LoVo (cell line): Measurements from ENCODE around the gene CSDE1.

Source experiments
- DNase-seq: peaks from one replicate; pipeline ENCODE4 v3.0.0-alpha.2; 2016; ENCODE audit warnings: low spot score

Gene CSDE1

GRCh38 chr1:114701931-114702330, 55.9 kb downstream of the CSDE1 start:
- DNase-seq, result no peak

DNA sequence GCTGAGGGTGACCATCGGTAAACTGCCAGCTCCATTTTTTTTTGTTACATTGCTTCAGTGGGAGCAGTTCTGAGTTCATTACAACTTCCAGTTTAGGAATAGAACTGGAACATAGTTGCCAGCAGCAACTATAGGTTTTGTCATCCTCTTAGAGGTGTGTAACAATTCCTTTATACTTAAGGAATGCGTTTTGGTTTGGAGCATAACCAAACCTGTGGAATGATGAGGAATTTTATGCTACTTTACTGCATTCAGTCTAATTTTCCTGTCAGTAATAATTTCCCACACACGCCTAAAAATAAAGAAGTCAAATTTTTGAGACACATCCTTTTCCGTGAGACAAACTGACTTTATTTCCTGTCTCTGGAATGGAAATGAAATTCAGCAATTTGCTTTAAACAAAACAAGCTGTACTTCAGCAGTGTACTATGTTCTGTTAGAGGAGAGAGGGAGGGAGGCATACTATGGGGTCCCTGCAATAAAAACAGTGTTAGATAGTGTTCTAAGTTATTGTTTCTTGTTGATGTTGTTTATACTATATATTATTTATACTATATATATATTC, 57.7 kb downstream of the CSDE1 start:
- DNase-seq, result no peak

GRCh38 chr1:114696810-114697209, 61.0 kb downstream of the CSDE1 start:
- DNase-seq, result no peak

DNA sequence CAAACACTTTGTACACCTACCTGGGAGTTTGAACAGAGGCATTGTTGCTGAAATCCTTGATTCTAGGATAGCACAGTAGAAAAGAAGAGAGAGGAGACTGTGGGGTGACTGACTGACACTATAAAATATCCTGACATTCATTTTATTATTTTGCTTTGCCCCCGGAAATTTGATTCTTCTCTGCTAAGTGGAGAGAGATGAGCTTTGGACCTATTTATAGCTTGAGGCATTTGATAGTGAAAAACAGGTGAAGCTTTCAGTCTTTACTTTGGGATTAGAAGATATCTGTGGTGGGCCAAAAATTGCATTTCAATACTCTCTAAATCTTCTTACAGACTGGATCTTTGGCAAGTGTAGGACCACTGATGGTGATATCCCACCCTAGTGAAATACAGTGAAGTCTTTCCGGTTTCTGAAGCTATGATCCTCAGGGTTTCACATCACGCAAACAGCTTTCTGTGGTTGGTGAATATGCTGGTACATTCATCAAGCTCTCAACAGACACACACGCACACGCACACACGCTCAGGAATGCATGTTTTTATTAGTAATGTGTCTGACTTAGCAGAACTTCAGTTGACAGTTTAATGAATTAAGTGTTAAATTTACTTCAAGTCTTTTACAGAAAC, 62.2 kb downstream of the CSDE1 start, which contains the start of gene AMPD1:
Gene AMPD1 (minus strand): TSS at position 117 of the 629 bp plus-strand sequence. CDS start 75 bp downstream, at position 42.
- no peak for DNase-seq

DNA sequence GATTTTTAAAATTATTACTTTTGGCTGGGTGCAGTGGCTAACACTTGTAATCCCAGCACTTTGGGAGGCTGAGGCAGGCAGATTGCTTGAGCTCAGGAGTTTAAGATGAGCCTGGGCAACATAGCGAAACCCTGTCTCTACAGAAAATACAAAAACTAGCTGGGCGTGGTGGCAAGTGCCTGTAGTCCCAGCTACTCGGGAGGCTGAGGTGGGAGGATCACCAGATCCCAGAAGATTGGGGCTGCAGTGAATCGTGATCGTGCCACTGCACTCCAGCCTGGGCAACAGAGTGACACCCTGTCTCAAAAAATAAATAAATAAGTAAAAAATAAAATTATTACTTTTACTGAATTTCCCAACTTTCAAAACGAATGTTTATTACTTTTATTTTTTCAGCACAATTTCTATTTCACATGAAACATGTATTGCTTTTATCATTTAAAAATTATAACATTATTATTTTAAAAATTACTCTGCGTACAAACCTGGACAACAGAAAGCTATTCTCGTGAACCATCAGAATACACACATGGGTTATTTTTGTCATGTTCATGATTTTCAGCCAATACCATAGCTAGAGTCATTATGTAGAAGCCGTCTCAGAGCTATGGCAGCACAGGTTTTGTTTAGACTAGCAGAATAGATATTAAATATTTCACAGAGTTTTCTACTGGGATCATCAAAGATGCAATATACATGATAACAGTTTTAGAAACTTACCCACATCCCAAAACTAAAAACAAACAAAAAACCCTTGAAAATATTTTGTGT, 63.1 kb downstream of the CSDE1 start:
- DNase-seq, result no peak

DNA sequence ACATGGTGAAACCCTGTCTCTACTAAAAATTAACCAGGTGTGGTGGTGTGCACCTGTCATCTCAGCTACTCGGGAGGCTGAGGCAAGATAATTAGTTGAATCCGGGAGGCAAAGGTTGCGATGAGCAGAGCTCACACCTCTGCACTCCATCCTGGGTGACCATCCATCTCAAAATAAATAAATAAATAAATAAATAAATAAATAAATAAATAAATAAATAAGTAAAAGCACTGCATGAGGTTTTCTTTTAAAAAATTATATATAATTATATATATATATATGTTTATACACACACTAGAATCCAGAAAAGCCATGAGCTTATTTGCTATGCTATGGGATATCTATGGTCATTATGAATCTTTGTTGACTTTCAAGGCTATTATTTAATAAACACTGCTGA, 64.8 kb downstream of the CSDE1 start:
- DNase-seq, result no peak

DNA sequence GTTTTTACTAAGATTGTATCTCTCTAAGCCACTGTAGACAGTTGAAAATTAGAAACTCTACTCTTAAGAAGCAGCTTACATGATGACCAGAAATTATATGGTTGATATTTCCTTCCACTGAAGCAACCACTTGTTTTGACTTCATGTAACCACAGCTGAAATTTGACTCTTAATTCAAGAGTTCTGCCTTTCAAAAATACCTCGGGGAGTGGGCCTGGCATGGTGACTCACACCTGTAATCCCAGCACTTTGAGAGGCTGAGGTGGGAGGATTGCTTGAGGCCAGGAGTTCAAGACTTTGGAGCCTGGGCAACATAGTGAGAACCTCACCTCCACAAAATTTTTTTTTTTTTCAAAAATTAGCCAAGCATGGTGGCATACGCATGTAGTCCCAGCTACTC, 66.7 kb downstream of the CSDE1 start:
- no peak for DNase-seq

DNA sequence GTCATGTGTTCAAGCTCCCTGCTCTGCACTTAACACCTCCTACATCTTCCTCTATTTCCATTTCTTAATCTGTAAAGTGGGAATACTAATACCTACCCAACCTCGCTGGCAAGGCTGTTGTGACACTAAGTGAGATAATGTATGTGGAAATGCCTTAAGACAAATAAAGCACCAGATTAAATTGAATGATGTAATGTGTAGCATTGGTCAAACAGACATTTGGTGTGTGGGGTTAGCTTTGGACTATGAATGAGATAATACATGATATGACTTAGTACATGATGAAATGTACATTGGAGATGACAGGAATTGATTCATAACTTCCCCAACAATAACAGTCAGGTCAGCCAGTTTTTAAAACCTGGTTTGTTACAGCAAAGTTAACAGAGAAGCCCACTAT, 67.6 kb downstream of the CSDE1 start:
- no peak for DNase-seq

DNA sequence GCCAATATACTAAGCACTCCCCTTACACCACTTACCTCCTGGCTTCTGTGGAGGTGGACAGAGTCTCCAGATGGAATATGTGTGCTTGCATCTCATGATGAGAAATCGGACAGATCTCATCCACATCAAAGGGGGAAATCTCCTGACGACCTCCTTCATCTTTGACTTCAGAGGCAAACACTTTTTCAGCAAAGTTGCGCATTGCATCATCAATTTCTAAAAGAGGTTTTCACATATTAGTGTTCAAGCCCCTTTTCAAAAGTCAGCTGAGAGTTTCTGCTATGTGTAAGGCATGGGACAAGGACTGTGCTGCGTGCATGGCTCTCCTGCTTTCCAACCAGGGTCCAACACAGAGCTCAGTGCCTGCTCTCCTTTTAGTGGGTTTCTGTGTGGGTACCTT, 69.3 kb downstream of the CSDE1 start:
- DNase-seq, result no peak

DNA sequence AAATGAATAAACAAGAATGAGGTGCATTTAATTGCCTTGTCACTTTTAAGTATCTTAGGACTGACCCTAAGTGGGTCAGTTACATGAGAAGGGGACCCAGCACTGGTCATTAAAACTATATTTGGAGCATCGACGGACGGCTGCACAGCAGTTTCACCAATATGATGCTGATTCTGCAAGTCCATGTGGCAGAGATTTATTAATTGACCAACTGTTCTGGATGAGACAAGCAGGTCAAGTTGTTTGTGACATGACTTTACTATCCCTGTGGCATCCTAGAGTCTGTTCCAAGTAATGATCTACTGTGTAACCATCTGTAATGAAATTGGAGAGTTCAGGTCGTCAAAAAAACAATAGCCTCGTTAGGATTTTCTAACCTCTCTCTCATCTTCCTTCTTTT, 71.9 kb downstream of the CSDE1 start:
- no peak for DNase-seq

DNA sequence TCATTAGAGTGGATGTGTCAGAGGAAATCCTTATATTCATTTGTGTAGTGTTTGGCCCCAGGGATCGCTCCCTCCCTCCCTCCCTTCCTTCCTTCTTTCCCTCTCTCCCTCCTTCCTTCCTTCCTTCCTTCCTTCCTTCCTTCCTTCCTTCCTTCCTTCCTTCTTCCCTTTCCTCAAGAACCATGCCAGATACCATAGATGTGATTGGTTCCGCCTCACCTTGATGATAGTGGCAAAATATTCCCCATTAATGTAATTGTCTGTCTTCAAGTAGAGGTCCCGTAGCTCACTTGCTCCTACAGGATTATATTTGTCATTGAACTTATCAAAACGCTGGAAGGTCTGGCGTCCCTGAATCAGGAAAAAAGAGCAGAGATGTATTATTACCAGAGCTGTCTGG, 80.1 kb downstream of the CSDE1 start:
- no peak for DNase-seq

DNA sequence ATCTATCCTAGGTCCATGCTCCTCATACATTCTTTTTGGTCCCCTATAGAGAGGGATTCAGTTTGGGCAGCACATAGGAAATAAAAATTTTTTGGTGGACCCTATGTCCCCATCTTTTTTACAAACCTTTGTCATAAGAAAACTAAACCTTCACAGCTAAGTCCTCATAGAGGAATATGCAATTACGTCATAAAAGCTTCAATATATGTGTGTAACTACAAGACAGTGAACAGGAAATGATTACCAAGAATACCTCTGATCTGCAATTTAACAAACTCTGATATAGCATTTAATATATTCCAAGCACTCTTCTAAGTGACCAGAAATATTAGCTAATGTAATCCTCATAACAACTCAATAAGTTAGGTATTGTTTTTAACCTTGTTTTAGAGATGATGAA, 81.7 kb downstream of the CSDE1 start:
- DNase-seq, result no peak

DNA sequence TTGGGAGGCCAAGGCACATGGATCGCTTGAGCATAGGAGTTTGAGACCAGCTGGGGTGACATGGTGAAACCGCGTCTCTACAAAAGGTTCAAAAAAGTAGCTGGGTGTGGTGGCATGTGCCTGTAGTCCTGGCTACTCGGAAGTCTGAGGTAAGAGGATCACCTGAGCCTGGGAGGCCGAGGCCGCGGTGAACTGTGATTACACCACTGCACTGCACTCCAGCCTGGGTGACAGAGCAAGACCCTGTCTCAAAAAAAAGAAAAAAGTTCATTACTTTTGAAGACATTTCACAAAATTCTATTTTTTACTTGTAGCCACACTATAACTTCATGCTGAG, 85.9 kb downstream of the CSDE1 start:
- DNase-seq, result no peak

DNA sequence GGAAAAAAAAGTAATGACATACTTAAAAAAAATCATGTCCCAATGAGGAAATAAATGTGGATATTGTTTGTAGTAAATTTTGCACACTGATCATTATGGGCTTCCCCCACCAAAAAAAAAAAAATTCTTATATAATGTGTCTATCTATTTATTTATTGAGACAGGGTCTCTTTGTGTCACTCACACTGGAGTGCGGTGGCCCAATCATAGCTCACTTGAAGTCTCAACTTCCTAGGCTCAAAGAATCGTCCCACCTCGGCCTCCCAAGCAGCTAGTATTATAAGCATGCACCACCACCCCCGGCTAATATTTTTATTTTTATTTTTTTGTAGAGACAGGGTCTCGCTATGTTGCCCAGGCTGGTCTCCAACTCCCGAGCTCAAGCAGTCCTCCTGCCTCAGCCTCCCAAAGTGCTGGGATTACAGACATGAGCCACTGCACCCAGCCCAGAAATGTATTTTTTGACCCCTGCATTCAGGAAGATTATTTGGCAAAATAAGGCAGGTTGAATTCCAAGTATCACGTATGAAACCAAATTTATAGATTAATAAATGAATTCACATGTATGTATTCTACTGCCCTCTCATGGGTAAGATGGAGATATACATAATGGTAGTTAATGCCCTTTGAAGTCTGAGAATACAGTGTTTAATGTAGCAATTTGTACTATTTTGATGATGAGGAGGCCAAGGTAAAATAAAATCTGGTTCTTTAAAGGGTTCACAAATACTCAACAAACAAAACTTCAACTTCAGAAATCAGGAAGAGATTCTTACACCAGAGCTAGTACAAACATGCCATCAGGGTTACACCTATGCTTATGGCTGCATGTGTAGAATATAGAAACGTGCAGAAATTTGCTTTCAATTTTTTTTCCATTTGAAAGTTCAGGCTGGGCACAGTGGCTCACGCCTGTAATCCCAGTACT, 86.5 kb downstream of the CSDE1 start:
- peak; percentile 37 for DNase-seq

- DNase-seq, result peak; percentile 87
Observed at GRCh38 chr1:114670083-114671010, 87.4 kb downstream of the CSDE1 start.

GRCh38 chr1:114669562-114670082, 88.2 kb downstream of the CSDE1 start, which contains the start of gene DENND2C:
Gene DENND2C, minus strand, starts transcription at chr1:114670049. Its CDS starts 44,065 bp downstream, at chr1:114625984.
- DNase-seq, result no peak

DNA sequence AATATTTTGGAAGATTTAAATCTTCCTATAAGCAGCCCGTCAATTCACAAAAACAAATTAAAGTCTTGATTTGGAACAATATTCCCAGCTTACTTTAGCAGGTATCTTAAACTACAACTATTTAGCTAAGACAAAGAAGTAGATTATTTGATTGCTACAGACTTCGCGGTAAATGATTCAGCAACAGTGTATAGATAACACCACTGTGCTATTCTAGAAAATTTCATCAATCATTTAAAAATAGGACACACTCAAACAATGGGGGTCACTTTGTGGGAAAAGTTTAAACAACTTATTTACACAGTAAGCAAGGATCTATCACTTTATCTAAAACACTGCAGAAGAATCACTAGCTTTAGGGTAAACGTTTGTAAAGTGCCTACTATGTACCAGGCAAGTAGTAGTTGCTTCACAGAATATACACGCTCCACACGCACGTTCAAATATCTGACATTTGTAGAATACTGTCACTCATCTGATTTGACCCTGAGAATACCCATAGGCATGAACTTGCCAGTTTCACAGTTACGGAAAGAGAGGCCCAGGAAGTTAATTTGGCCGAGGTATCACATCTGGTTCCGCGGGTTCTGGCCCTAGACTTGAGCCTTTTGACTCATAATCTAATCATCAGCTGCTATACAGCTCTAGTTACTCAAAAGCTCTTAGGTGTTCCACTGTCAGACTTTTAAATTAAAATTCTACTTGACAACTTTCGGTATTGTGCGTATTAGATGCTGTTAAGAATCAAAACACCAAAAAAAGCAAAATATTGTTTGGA, 88.8 kb downstream of the CSDE1 start:
- peak; percentile 6 for DNase-seq

DNA sequence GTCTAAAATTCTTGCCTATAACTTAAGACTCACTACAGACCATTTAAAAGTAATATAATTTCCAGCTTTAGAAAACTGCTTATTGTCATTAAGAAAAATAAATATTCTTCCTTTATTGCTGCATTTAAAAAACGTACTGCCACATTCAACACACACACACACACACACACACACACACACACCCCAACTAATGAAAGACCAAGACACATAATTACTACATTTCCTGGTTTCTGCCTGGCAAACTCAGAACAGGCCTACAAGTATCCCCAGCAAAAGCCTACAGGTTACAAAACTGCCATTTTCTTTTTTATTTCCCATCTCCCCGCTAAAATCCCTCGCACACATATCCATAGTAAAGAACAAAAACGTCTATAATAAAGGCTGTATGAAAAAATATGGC, 89.4 kb downstream of the CSDE1 start:
- no peak for DNase-seq

DNA sequence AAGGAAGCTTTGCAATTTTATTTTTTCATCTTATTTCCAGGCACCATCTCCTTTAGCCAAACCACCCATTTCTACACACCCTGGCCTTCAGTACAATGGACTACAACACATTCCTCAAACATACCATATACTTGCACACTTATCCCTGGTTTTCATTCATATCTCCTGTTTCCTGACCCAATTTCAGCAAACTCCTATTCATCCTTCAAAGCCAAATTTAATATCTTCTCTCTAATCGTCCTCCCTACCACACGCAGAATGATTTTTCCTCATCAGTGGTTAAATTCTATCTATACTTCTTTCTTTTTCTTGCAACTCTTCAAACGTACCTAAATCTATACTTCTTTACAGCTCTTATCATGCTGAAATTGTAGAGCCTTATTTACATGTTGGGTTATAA, 90.8 kb downstream of the CSDE1 start:
- no peak for DNase-seq
